Measurements from ENCODE around the gene FBXO27. TPM values are rescaled to one million over a fixed set of nuclear protein-coding genes. Genes with fewer than 3 reads are reported as not detected.

Gene FBXO27
- total RNA-seq, 2 donors from 2014 or later = 5.1 to 7.2 TPM

- peaks cover 0 to 5% of the 10 kb centered on the region in 2 donors for H3K9me3 ChIP-seq
- DNase-seq (ENCODE audit: low spot score) = no peak
- no peak overlapping the region for H3K27ac ChIP-seq
- no peak for TF ChIP-seq CTCF (IDR thresholded peaks at IDR 0.05)
- H3K36me3 ChIP-seq = no peaks in the 10 kb centered on the region
- peaks cover 0 to 11% of the 10 kb centered on the region in 2 donors for H3K4me1 ChIP-seq
- H3K27me3 ChIP-seq = no peaks in the 10 kb centered on the region
- H3K4me3 ChIP-seq = no peak overlapping the region
Observed at GRCh38 chr19:38980583-38981374, 51.6 kb downstream of the FBXO27 start.

GRCh38 chr19:38979812-38980211 is 52.5 kb downstream of the FBXO27 start:
- no peak overlapping the region for H3K4me3 ChIP-seq
- no peaks in the 10 kb centered on the region for H3K27me3 ChIP-seq
- no peak for TF ChIP-seq CTCF (IDR thresholded peaks at IDR 0.05)
- no peaks in the 10 kb centered on the region for H3K9me3 ChIP-seq
- no peak overlapping the region for H3K27ac ChIP-seq
- peaks cover 0 to 12% of the 10 kb centered on the region in 2 donors for H3K4me1 ChIP-seq
- no peak for DNase-seq (ENCODE audit: low spot score)
- H3K36me3 ChIP-seq = no peaks in the 10 kb centered on the region

- no peaks in the 10 kb centered on the region for H3K27me3 ChIP-seq
- H3K36me3 ChIP-seq = no peaks in the 10 kb centered on the region
- H3K27ac ChIP-seq = no peak overlapping the region
- no peak overlapping the region for H3K4me3 ChIP-seq
- TF ChIP-seq CTCF (IDR thresholded peaks at IDR 0.05) = no peak
- no peak for DNase-seq (ENCODE audit: low spot score)
- no peaks in the 10 kb centered on the region for H3K9me3 ChIP-seq
- peaks cover 0 to 21% of the 10 kb centered on the region in 2 donors for H3K4me1 ChIP-seq
Observed at GRCh38 chr19:38978326-38978689, 54.0 kb downstream of the FBXO27 start.

GRCh38 chr19:38977445-38978325 is 54.7 kb downstream of the FBXO27 start:
- peaks cover 0 to 21% of the 10 kb centered on the region in 2 donors for H3K4me1 ChIP-seq
- DNase-seq (ENCODE audit: low spot score) = no peak
- no peaks in the 10 kb centered on the region for H3K27me3 ChIP-seq
- H3K36me3 ChIP-seq = no peaks in the 10 kb centered on the region
- H3K9me3 ChIP-seq = no peaks in the 10 kb centered on the region
- H3K27ac ChIP-seq = no peak overlapping the region
- no peak overlapping the region for H3K4me3 ChIP-seq
- no peak for TF ChIP-seq CTCF (IDR thresholded peaks at IDR 0.05)

GRCh38 chr19:38975861-38976271 is 56.5 kb downstream of the FBXO27 start:
- DNase-seq (ENCODE audit: low spot score) = no peak
- no peaks in the 10 kb centered on the region for H3K36me3 ChIP-seq
- peak overlapping the region; percentile 52 to 62 for H3K4me3 ChIP-seq
- TF ChIP-seq CTCF (IDR thresholded peaks at IDR 0.05) = no peak
- peaks cover 0 to 21% of the 10 kb centered on the region in 2 donors for H3K4me1 ChIP-seq
- H3K9me3 ChIP-seq = no peaks in the 10 kb centered on the region
- peak overlapping the region; percentile 79 to 90 for H3K27ac ChIP-seq
- H3K27me3 ChIP-seq = no peaks in the 10 kb centered on the region
